Renal cortical epithelial cell (primary cell): ENCODE results near the gene KCTD11. TPM values are rescaled to one million over a fixed set of nuclear protein-coding genes. Genes with fewer than 3 reads are reported as not detected.
A peak's percentile ranks its signal among the peaks of the same experiment; 100 is the strongest.
"Not testable (repeated sequence)": the region's sequence is repeated elsewhere in the genome, so short reads cannot be mapped to it uniquely, and the experiment has no call there.

Experiments used
- DNase-seq: peaks from one replicate; pipeline ENCODE4 v3.0.0-alpha.2; 2011; ENCODE audit warnings: low read depth
- total RNA-seq: library from RNA; depleted of rRNA; stranded (reverse); fragments of >200 nt; gene quantifications from 2 replicates; pipeline ENCODE4 v1.2.3, GENCODE V29; 2014

Gene KCTD11
- total RNA-seq, 1 donor from 2014 or later, result 13.7 TPM

DNA sequence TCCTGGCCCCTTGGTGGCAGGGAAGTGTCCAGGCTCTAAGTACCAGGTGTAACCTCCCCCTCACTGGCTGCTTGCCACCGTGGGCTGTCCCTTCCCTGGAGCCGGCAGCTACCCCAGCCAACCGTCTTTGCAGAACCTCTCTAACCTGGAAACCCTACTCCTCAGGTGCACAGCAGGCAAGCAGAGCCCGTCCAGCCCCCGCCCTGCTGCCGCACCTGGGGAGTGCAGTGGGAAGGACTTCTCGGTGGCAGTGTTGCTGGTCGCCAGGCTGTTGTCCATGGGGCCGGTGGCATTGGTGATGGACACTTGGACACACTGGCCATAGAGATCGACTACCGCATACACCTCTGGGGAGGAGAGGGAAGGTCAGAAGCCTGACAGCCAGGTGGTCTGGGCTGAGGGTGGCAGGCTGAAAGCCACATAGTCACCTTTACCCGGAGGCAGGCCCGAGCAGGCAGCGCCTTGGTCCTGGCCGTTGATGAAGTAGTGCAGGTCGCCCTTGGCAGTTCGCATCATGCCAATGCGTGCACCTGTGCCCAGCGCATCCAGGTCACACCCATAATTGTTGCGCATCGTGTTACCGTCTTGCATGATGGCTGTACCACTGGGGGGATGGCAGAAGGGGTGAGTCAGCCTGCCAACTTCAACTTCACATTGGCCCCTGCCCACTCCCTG, 29.3 kb upstream of the KCTD11 start:
- no peak for DNase-seq

DNA sequence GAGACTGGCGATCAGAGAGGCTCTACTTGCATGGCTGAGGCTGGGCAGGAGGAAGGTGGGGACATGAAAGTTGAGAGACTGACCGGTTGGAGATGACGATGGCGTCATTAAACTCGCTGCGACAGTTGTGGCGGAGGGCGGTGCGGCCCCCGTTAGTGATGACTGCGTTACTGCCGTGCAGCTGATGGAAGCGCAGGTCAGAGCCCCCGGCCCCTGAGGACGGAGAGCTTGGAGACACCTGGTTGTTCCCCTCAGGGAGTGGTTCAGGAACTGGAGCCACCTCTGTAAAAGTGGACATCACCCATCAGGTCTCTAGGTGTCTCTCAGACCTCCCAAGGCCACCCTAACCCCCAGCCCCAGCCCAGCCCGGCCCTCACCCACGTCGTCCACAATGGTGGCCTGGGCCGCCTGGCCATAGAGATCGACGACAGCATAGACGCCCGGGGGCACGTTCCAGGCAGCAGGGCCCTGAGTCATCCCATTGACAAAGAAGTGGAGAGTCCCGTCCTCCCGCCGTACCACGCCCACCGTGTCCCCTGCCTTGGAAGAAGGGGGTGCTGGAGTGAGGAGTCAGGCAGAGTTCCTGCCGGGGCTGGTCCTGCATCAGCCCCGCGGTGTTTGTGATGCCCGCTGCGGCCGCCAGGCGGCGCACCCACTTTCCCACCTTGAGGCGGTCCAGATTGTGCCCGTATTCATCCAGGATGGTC, 28.1 kb upstream of the KCTD11 start:
- DNase-seq, result no peak

DNA sequence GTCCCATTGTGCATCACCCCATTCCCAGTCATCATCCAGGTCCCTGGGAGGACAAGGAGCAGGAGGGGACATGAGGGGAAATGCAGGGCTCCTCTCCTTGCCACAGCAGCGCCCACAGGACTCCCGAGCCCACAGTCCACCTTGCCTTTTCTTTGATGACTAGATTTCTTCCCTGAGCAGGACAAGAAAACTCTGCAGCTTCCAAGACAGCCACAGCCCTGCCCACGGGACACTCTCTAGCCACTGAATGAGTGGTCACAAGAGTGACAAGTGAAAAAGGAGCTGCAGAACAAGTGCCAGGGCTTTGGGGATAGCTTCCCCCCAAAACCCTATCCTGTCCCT, 27.6 kb upstream of the KCTD11 start:
- no peak for DNase-seq

DNA sequence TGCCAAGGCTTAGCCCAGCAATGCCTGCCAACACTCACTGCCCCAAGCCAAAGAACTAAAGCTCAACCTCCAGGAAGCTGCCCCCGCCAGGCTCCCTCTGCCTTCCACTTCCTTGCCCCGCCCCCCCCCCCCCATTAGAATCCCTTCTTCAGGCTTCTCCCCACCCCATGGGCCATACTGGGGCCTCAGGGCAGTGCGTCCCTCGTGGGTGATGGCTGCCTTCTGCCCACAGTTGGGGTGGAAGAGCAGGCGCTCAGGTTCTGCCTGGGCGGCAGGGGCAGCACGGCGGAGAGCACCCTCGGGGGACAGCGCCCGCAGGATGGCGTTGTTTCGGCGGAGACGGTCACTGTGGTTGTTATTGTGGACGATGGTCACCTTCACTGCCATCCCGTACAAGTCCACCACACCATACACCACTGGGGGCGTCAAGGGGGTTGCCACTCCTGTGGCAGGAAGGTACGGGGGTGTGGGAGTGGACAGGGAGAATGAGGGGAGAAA, 26.9 kb upstream of the KCTD11 start:
- no peak for DNase-seq

DNA sequence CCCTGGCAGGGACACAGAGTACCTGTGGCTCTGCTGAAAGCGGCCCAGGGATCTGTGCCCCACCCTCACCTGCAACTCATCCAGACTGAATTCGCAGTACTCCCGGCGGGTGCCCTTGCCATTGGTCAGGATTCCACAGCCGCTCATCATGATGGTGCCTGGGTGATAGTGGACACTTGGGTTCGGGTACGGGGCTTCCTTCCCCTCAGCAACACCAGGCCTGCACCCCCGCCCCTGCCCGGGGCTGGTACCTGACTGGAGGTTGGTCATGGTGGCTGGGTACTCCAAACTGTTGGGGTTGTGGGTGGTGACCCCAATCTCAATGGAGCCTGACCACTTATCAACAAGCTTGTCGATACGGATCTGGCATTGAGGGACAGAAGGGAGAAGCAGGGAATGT, 25.8 kb upstream of the KCTD11 start:
- DNase-seq, result no peak

DNA sequence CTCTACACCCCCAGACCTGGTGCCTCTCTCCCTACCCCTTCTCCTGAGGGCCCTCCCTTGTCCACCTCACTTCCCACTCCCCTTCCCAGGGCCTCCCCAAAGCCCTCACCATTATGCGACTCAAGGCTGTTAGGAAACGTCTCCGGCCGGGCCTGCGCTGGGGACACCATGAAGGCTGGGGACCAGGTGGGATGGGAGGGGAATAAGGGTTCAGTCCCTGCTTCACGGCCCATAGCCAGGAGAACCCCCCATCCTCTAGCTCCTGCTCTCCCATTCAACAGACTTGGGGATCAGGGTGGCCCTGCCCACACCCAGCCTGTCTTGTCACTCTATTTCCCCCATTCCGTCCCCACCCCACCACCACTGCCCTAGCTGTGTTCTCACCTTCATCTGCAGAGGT, 24.9 kb upstream of the KCTD11 start:
- DNase-seq, result no peak

DNA sequence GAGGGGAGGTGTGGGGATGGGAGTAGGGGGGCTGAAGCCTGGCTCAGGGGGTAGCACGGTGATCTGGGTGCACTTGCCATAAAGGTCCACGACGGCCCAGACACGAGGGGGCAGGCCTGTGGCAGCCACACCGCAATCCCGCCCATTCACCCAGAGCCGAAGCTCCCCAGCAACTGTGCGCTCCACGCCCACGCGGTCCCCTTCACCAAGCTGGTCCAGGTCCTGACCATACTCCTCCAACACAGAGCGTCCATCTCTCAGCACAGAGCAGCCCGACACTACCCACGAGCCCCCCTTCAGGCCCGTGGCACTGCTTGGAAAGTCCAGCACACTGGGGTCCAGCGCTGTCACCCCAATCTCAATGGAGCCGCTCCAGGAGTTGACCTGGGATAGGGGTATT, 24.5 kb upstream of the KCTD11 start:
- DNase-seq, result no peak

DNA sequence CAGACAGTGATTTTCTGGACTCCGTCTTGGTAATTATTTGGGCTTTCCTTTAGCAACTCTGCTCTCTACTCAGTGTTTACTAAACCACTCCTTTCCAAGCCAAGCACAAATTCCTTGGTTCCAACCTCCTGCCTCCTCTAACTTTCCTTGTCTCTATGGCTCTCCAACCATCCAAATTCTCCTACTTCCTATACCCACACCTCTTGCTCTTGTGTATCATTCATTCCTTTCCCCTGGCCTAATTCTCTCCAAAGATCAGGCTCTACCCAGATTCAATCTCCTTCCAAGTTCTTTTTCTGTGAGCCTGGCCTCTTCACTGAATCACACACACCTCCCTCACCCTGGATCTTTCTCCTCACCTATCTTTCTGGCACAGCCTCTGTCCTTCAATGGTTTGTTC, 24.0 kb upstream of the KCTD11 start:
- DNase-seq, result no peak

DNA sequence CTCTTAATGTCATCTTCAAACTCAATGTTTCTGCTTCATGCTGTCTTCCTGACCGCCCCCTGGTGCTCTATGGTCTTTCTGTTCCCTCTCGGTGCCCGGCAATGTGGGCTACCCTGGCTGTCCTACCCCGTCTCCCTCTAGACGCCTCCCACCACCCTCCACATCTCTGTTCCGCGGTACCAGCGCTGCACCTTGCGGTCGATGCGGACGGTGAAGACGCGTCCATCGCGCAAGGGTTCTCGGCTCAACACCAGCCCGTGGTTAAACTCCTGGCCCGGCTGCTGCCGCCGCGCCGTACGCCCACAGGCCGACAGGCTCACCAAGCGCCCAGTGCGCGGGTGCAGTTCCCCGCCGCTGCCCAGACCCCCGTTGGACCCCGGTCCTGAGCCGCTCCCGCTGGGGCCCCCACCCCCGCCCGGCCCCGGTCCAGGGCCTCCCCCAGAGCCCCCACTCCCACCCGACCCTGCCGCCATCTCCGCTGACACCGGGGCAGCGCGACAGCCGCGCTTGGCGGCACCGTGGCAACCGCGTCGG, 23.1 kb upstream of the KCTD11 start, which contains the start of gene NEURL4:
NEURL4 (minus strand) TSS at position 496 of the 534 bp plus-strand sequence; CDS start at position 473, 23 bp downstream.
- no peak for DNase-seq

DNA sequence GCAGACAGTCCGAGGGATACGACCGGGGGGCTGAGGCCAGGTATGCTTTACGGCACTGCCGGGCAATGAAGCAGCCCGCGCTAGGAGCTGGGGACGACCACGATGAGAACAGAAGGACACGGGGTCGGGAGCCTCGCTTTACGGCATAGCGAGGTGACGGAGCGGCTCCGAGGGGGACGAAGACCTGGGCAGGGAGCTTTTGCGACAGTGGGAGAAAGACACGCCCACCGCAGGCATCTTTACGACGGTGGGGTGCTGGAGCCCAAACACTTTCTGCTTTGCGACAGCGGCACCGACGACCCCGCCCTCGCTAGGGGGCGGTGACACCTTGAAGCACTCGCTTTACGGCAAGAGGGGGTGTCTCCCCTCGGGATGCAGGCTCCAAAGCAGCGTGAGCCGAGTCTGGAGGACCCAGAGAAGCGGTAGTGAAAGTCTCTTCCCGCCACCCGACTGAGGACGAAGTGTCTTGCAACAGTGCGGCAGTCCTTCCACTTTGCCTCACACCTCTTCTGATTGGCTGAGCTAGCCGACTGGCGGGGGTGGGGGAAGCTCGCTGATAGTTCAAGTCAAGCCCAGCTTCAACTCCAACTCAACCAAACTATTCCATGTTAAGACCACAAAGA, 22.5 kb upstream of the KCTD11 start:
- DNase-seq, result peak; percentile 97

DNA sequence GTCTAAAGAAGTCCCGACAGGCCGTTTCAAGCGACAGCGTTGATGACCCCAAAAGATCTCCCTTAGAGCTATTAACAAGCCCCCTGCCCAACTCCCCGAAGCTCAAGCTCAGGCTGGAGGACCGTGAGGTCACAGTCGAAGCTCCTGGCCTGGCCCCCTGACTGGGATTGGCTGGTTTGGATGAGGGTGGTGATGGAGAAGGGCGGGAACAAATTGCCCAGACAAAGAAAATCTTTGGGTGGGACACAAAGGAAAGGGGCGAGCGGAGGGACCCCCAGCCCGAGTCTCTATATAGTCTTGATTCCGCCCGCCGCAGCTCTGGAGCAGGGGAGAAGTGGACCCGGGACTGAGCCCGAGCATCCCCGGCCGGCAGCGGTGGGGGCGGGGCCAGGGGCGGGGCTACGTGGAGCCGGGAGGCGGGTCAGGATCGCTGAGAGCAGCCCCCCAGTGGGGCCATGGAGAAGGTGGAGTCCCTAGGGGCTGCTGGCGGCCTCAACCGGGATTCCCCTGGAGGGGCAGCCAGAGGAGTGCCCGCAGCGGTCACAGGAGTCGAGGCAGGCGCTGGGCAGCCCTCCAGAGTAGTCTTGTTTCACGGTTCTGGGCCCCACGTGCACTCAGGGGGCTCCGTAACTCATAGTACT, 21.8 kb upstream of the KCTD11 start:
- DNase-seq, result peak; percentile 68

DNA sequence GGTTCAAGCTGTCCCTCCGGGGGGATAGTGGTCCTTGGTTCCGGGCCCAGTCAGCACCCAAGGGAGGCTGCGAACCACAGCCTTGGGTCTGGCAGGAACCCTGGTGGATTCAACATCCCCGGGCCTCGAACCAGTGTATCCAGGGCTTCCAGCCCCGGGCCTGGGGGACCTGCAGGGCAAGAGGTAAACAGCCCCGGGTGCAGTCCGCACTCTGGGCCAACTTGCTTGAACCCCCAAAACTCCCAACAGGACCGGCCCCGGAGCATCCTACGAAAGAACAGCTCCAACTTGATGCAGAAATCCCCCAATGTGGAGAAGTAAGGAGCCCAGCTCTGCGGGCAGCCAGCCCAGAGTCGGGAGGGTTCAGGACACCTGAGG, 21.3 kb upstream of the KCTD11 start:
- no peak for DNase-seq

DNA sequence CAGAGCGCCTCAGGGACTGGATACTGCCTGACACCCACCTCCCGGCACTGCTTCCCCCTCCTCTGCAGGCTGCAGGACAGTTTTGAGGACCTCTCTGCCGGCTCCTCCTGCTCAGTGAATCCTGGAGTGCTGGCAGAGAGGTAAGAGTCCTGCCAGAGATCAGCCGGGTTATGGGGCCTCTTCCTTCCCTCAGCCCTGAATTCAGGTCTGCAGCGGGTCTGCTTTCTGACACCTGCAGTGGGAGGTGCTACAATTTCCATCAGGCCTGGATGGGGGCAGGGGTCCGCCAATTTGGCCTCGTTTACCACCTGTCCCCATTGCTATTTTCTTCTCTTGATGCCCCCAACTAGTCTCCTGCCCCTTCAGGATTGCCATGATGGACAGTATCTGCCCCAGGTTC, 19.9 kb upstream of the KCTD11 start:
- DNase-seq, result no peak

DNA sequence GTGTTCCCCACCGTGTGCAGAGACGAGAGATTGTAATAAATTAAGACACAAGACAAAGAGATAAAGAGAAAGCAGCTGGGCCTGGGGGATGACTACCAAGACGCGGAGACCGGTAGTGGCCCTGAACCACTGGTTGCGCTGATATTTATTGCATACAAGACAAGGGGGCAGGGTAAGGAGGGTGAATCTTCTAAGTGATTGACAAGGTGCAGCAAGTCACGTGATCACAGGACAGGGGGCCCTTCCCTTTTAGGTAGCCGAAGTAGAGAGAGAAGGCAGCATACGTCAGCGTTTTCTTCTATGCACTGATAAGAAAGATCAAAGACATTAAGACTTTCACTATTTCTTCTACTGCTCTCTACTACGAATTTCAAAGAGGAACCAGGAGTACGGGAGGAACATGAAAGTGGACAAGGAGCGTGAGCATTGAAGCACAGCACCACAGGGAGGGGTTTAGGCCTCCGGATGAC, 19.3 kb upstream of the KCTD11 start:
- not testable (repeated sequence) for DNase-seq

DNA sequence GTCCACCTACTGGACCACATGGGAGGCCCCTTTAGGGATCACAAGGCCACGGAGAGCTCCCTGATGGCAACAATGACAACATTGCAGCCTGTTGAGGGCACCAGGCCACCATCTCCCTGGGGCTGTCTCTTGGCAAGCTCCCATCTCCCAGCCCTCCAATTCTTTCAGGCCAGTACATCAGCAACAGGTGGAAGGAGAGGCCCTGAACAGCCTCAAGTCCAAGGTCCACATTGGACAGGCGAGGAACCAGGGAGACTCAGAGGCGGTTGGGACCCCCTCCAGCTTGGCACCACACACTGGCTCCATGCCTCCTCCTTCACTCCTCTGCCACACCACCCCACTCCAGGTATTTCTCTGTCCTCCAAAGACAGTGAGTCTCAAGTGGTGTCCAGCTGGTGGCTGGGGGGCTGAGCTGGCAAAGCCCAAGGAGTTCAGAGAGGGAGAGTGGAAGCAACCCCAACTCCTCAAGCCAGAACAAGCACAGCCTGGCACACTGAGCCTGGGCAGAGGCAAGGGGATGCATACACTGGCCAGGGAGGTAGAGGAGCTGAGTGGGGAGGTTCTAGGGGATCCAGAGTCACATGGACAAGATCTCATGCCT, 16.9 kb upstream of the KCTD11 start:
- no peak for DNase-seq

DNA sequence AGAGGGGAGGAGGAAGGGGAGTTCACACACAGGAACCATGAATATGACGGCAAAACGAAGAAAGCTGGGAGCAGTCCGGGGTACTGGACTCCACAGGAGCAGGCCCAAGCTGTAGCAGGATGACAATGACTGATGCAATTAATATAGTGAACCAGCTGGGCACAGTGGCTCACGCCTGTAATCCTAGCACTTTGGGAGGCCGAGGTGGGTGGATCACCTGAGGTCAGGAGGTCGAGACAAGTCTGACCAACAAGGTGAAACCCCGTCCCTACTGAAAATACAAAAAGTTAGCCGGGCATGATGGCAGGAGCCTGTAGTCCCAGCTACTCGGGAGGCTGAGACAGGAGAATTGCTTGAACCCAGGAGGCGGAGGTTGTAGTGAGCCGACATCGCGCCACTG, 16.2 kb upstream of the KCTD11 start:
- DNase-seq, result not testable (repeated sequence)

DNA sequence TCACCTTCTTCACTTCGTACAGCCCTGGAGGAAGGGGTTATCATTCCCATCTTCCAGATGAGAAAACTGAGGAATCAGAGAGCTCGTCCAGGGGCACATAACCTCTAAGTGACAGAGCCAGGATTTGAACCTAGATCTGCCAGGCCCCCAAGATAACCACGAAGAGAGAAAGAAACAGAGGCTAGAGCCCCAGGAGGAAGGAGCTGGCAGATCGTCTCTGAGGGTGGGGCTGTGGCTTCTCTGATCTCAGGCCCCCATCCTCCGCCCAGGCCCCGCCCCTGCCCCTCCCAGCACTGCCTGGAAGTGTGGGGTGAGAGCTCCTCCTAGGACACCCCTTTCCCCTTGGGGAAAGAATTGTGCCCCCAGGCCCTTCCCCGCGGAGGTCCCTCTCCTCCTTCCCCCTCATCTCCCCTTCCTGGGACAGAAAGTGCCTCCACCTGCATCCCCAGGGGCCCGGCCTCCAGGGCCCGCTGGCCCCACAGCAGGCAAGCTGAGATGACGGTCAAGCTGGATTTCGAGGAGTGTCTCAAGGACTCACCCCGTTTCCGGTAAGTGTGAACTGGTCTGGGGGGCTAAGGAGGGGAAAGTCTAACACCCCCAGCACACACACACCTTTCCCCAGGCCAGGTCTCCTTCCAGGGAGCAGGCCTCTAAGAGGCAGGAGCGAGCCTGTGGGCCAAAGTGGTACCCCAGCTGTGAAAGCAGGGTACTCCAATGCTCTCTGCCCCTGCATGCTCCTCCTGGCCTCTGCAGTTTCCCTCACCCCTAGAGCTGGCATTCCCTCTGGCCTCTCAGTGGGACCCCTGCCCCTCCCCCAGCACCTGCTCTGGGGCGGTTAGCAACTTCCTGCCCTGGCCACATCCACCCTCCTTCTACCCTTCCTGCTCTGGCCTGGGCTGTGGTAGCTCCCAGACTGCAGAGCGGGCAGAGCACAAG, 15.5 kb upstream of the KCTD11 start, which contains the start of gene ACAP1:
ACAP1 (plus strand) TSS at position 290 of the 936 bp plus-strand sequence; CDS start at position 496, 206 bp downstream.
- no peak for DNase-seq

DNA sequence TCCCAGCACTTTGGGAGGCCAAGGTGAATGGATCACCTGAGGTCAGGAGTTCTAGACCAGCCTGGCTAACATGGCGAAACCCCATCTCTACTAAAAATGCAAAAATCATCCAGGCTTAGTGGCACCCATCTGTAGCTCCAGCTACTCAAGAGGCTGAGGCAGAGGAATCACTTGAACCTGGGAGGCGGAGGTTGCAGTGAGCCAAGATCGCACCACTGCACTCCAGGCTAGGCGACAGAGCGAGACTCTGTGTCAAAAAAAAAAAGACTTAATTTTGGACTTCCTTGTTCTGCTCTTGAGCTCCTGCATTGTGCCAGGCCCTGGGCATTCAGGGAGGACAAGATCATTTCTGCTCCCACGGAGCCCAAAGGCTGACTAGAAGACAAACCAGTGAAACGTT, 14.4 kb upstream of the KCTD11 start:
- DNase-seq, result not testable (repeated sequence)

DNA sequence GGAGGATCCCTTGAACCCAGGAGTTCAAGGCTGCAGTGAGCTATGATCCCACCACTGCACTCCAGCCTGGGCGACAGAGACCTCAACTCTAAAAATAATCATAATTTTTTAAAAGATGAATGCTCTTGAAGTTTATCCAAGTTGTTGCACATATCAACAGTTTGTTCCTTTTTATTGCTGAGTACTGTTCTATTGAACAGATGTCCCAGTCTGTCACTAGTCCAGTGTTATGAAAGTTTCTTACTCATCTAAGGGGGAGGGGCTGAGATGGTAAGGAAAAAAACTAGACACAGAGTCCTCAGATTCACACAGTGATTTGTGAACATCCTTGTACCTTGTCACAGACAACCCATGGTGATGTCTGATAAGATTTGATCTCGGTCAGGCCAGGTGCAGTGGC, 11.8 kb upstream of the KCTD11 start:
- DNase-seq, result no peak

DNA sequence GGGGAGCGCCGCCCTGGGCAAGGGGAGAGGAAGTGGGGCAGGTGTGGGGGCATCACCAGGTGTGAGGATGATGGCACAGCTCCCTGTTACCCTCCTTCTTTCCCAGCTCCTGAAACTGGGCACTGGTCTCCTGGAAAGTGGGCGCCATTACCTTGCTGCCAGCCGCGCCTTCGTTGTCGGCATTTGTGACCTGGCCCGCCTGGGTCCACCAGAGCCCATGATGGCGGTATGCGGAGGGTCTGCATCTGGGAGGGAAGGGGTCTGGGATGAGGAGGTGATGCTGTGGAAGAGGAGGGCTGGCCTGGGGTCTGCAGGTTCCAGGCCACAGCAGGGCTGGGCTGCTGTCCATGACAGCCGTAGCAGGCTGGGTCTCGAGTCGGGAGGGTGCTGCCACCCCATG, 10.1 kb upstream of the KCTD11 start:
- DNase-seq, result no peak
